Spleen (tissue), 11 donors: Measurements from ENCODE around the gene UCK2. TPM values are rescaled to one million over a fixed set of nuclear protein-coding genes. Genes with fewer than 3 reads are reported as not detected.

Experiments
- DNase-seq: peaks from one replicate; pipeline ENCODE4 v3.0.0-alpha.2; 2020
- H3K27ac ChIP-seq, 8 donors: fragments of 200-600 bp; sonication (generic) in 7 of 8; 1 replicate in 4 of 8; 2 replicates in 4 of 8; pipeline versions ENCODE4 v1.5.0 to v1.8.0; 2016 to 2021; ENCODE audit warnings: inconsistent platforms in 4 of 8, mild to moderate bottlenecking in 4 of 8, moderate library complexity in 1 of 8
- H3K27me3 ChIP-seq, 7 donors: fragments of 200-600 bp; sonication (generic) in 6 of 7; replicated peaks in 1 of 7; 1 replicate in 4 of 7; 2 replicates in 3 of 7; pipeline versions ENCODE4 v1.5.0 to v1.8.0; 2016 to 2021; ENCODE audit warnings: inconsistent platforms in 3 of 7, mild to moderate bottlenecking in 1 of 7
- H3K36me3 ChIP-seq, 6 donors: fragments of 200-600 bp; sonication (generic) in 5 of 6; 1 replicate in 4 of 6; 2 replicates in 2 of 6; pipeline versions ENCODE4 v1.5.0 to v1.8.0; 2016 to 2021; ENCODE audit warnings: inconsistent platforms in 2 of 6
- H3K4me1 ChIP-seq, 6 donors: fragments of 200-600 bp; sonication (generic) in 5 of 6; 1 replicate in 3 of 6; 2 replicates in 3 of 6; pipeline versions ENCODE4 v1.5.0 to v1.8.0; 2016 to 2021; ENCODE audit warnings: inconsistent platforms in 3 of 6
- H3K4me3 ChIP-seq, 8 donors: fragments of 200-600 bp; sonication (generic) in 7 of 8; 1 replicate in 4 of 8; 2 replicates in 4 of 8; pipeline versions ENCODE4 v1.5.0 to v1.8.0; 2016 to 2021; ENCODE audit warnings: inconsistent platforms in 4 of 8, mild to moderate bottlenecking in 4 of 8, moderate library complexity in 2 of 8
- H3K9me3 ChIP-seq, 8 donors: fragments of 200-600 bp; sonication (generic) in 7 of 8; 1 replicate in 4 of 8; 2 replicates in 4 of 8; pipeline versions ENCODE4 v1.5.0 to v1.8.0; 2016 to 2021; ENCODE audit warnings: inconsistent platforms in 4 of 8
- CTCF ChIP-seq, 11 experiments: fragments of 200-600 bp in 7 of 11; fragments of 450-650 bp in 4 of 11; sonication (generic) in 4 of 11; IDR thresholded peaks in 8 of 11; conservative IDR thresholded peaks in 3 of 11; 1 replicate in 7 of 11; 2 replicates in 4 of 11; pipeline versions ENCODE4 v1.4.0 to v1.8.0; 2016 to 2021; ENCODE audit warnings: antibody characterized with exemption in 11 of 11, inconsistent platforms in 4 of 11, mild to moderate bottlenecking in 1 of 11
- POLR2A ChIP-seq, 3 donors: fragments of 450-650 bp; IDR thresholded peaks; one replicate each; pipeline ENCODE4 v1.5.1; 2017; ENCODE audit warnings: antibody characterized with exemption in 3 of 3, mild to moderate bottlenecking in 1 of 3
- POLR2AphosphoS5 ChIP-seq, 3 donors: sonication (generic); formaldehyde crosslinking; IDR thresholded peaks; one replicate each; pipeline ENCODE4 v1.5.1; 2017; ENCODE audit warnings: antibody characterized with exemption in 3 of 3
- WGBS, 5 donors: extraction: QIAGEN DNeasy Blood & Tissue Kit in 3 of 5; methylation state at CpG; one replicate each; pipeline versions ENCODE4 v1.1.5 to v1.1.7; 2013 to 2018; 5-methylcytosine and 5-hydroxymethylcytosine counted together
- intact Hi-C: fragments of 100-400 bp; cut with DNase I; formaldehyde crosslinking; loops from one replicate; pipeline ENCODE4 v1.15.0; 2023; ENCODE audit warnings: low total_unique reads
- polyA plus RNA-seq, 3 donors: library from polyadenylated mRNA; stranded (reverse); fragments of 200-250 nt; gene quantifications; one replicate each; pipeline ENCODE4 v1.2.1, GENCODE V29; 2013
- total RNA-seq, 7 donors: library from RNA; depleted of rRNA in 3 of 7; stranded (reverse); fragments of >200 nt in 3 of 7; fragmentation: NEBNext Ultra II Directional in 4 of 7; extraction: Animal tissue kit (Norgen Biotek cat#: 25700) in 4 of 7; gene quantifications; one replicate each; pipeline versions ENCODE4 v1.1.0 to v1.2.1, GENCODE V29; 2016 to 2021
- donor health status: healthy with polysubstance abuse.
- donor health status: DM: no; HTN: no; CAD: no; lungs with moderate emphysema.
- donor health status: DM: no; HTN: no; CAD: no.
- donor health status: Bipolar disorder and iron deficiency.
- donor health status: healthy.
- donor health status: DM: no; HTN: no; CAD: no.
- donor health status: DM: yes; HTN: yes; CAD: no.

Gene UCK2
- total and polyA plus RNA-seq, 10 donors: 9.8 to 18.3 (median 16.0) TPM

- Histone ChIP-seq H3K4me3 (peak overlapping the region in 1 of 8 donors; percentile 5), H3K4me1 (peaks cover 9 to 43% (median 18%) of the 10 kb centered on the region in 6 donors), H3K9me3 (no peaks in the 10 kb centered on the region), H3K27me3 (no peaks in the 10 kb centered on the region), H3K27ac (peak overlapping the region in 4 of 8 donors; percentile 21 to 47 (median 32)), H3K36me3 (no peaks in the 10 kb centered on the region)
- 24 to 32% (median 27%) methylated on average over 4 of the region's 4 CpGs for WGBS, 5 donors
- TF ChIP-seq POLR2AphosphoS5 (IDR thresholded peaks at IDR 0.05): peak in 1 of 3 donors; percentile 56
- TF ChIP-seq CTCF (IDR thresholded peaks at IDR 0.05 in 8 of 11, conservative IDR thresholded peaks at IDR 0.05 in 3 of 11): peak in 6 of 11 experiments; percentile 10 to 47 (median 34)
- no peak for TF ChIP-seq POLR2A (IDR thresholded peaks at IDR 0.05)
- intact Hi-C loops: no loop called here
- no peak for DNase-seq
Measured at GRCh38 chr1:165871311-165872067, 44.1 kb downstream of the UCK2 start.

- Histone ChIP-seq H3K27me3 (no peaks in the 10 kb centered on the region), H3K27ac (no peak overlapping the region), H3K4me1 (peaks cover 9 to 47% (median 18%) of the 10 kb centered on the region in 6 donors), H3K4me3 (no peak overlapping the region), H3K9me3 (peaks cover 0 to 5% (median 0%) of the 10 kb centered on the region in 8 donors), H3K36me3 (no peaks in the 10 kb centered on the region)
- no peak for DNase-seq
- TF ChIP-seq POLR2A (IDR thresholded peaks at IDR 0.05): no peak
- TF ChIP-seq POLR2AphosphoS5 (IDR thresholded peaks at IDR 0.05): no peak
- no peak for TF ChIP-seq CTCF (IDR thresholded peaks at IDR 0.05 in 8 of 11, conservative IDR thresholded peaks at IDR 0.05 in 3 of 11)
- intact Hi-C loops: no loop called here
- WGBS, 5 donors: 47 to 69% (median 64%) methylated on average over 5 of the region's 5 CpGs
Measured at GRCh38 chr1:165873481-165873880, 46.1 kb downstream of the UCK2 start.

GRCh38 chr1:165874643-165875042, 47.2 kb downstream of the UCK2 start:
- Histone ChIP-seq H3K36me3 (no peaks in the 10 kb centered on the region), H3K4me1 (peaks cover 9 to 52% (median 18%) of the 10 kb centered on the region in 6 donors), H3K9me3 (peaks cover 0 to 6% (median 0%) of the 10 kb centered on the region in 8 donors), H3K27ac (no peak overlapping the region), H3K27me3 (no peaks in the 10 kb centered on the region), H3K4me3 (no peak overlapping the region)
- no peak for TF ChIP-seq CTCF (IDR thresholded peaks at IDR 0.05 in 8 of 11, conservative IDR thresholded peaks at IDR 0.05 in 3 of 11)
- TF ChIP-seq POLR2AphosphoS5 (IDR thresholded peaks at IDR 0.05): no peak
- no peak for TF ChIP-seq POLR2A (IDR thresholded peaks at IDR 0.05)
- WGBS, 5 donors: 81 to 93% (median 85%) methylated on average over 4 of the region's 4 CpGs
- no peak for DNase-seq
- intact Hi-C loops: no loop called here

GRCh38 chr1:165875171-165875570, 47.8 kb downstream of the UCK2 start:
- peaks cover 0 to 6% (median 0%) of the 10 kb centered on the region in 8 donors for H3K9me3 ChIP-seq
- TF ChIP-seq POLR2AphosphoS5 (IDR thresholded peaks at IDR 0.05) (no peak), POLR2A (IDR thresholded peaks at IDR 0.05) (no peak), CTCF (IDR thresholded peaks at IDR 0.05 in 8 of 11, conservative IDR thresholded peaks at IDR 0.05 in 3 of 11) (no peak)
- H3K36me3 ChIP-seq: no peaks in the 10 kb centered on the region
- WGBS, 5 donors: 16 to 48% (median 26%) methylated on average over 3 of the region's 3 CpGs
- H3K27ac ChIP-seq: no peak overlapping the region
- H3K27me3 ChIP-seq: no peaks in the 10 kb centered on the region
- peaks cover 9 to 57% (median 18%) of the 10 kb centered on the region in 6 donors for H3K4me1 ChIP-seq
- DNase-seq: no peak
- H3K4me3 ChIP-seq: no peak overlapping the region
- intact Hi-C loops: no loop called here
